ENCODE data around the gene ZMYND8.

Gene ZMYND8

GRCh38 chr20:47347661-47348435 is 8.7 kb downstream of the ZMYND8 start:
- TF ChIP-seq, protein P1, sequence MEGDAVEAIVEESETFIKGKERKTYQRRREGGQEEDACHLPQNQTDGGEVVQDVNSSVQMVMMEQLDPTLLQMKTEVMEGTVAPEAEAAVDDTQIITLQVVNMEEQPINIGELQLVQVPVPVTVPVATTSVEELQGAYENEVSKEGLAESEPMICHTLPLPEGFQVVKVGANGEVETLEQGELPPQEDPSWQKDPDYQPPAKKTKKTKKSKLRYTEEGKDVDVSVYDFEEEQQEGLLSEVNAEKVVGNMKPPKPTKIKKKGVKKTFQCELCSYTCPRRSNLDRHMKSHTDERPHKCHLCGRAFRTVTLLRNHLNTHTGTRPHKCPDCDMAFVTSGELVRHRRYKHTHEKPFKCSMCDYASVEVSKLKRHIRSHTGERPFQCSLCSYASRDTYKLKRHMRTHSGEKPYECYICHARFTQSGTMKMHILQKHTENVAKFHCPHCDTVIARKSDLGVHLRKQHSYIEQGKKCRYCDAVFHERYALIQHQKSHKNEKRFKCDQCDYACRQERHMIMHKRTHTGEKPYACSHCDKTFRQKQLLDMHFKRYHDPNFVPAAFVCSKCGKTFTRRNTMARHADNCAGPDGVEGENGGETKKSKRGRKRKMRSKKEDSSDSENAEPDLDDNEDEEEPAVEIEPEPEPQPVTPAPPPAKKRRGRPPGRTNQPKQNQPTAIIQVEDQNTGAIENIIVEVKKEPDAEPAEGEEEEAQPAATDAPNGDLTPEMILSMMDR (conservative IDR thresholded peaks at IDR 0.05; ENCODE audit: control insufficient read depth, insufficient read depth, low read depth, low read length), result no peak
- no peak overlapping the region for H3K4me3 ChIP-seq (ENCODE audit: control insufficient read depth, low read depth, low read length)
- no peak for DNase-seq (ENCODE audit: low read depth)

DNA sequence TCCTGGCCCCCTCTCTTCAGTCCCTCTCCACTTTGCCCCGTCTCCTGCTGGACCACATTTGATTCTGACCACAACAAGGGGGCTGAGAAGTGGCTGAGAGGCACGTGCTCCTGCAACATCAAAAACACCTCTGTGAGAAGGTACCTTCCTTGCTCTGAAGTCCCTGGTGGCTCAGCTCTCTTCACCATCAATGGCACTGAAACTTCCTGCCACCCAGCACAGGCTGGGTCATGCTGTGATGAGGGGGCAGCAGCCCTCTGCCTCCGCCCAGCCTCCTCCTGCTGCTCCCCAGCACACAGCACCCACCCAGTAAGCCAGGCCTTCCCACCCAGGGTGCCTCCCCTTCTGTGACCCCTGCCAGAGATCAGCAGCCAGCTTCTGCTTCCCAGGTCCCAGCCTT is 10.3 kb downstream of the ZMYND8 start:
- TF ChIP-seq, protein P1 (conservative IDR thresholded peaks at IDR 0.05; ENCODE audit: control insufficient read depth, insufficient read depth, low read depth, low read length), result no peak
- DNase-seq (ENCODE audit: low read depth), result no peak
- H3K4me3 ChIP-seq (ENCODE audit: control insufficient read depth, low read depth, low read length), result no peak overlapping the region

DNA sequence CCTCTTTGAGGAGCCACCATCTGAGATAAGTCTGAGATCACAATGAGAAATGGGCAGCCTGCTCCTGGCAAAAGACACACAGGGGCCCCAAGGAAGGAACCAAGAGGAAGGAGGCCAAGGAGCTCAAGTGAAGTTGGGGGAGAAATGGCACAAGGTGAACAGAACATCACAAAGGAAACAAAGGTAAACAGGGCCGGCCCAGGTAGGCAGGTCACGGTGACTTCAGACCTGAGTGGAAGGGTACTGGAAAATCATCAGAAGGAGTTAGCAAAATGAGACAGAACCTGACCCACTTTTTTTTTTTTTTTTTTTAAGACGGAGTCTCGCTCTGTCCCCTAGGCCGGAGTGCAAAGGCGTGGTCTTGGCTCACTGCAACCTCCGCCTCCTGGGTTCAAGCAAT is 11.3 kb downstream of the ZMYND8 start:
- no peak for DNase-seq (ENCODE audit: low read depth)
- H3K4me3 ChIP-seq (ENCODE audit: control insufficient read depth, low read depth, low read length), result no peak overlapping the region
- TF ChIP-seq, protein P1 (conservative IDR thresholded peaks at IDR 0.05; ENCODE audit: control insufficient read depth, insufficient read depth, low read depth, low read length), result no peak

DNA sequence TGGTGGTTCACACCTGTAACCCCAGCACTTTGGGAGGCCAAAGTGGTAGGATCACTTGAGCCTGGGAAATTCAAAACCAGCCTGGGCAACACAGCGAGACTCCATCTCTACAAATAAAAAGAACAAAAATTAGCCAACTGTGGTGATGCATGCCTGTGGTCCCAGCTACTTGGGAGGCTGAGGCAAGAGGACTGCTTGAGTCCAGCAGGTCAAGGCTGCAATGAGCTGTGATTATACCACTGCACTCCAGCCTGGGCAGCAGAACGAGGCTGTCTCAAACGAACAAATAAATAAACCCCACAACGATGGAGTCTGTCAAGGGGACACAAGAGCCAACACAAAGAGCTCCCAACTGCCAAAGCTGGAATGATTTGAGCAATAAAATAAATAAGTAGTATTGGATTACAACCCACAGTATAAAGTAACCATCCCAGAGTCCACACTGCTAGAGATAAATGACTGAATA is 13.5 kb downstream of the ZMYND8 start:
- H3K4me3 ChIP-seq (ENCODE audit: control insufficient read depth, low read depth, low read length), result no peak overlapping the region
- no peak for DNase-seq (ENCODE audit: low read depth)
- TF ChIP-seq, protein P1 (conservative IDR thresholded peaks at IDR 0.05; ENCODE audit: control insufficient read depth, insufficient read depth, low read depth, low read length), result no peak

- H3K4me3 ChIP-seq (ENCODE audit: control insufficient read depth, low read depth, low read length), result no peak overlapping the region
- TF ChIP-seq, protein P1 (conservative IDR thresholded peaks at IDR 0.05; ENCODE audit: control insufficient read depth, insufficient read depth, low read depth, low read length), result no peak
- DNase-seq (ENCODE audit: low read depth), result no peak
Observed at GRCh38 chr20:47338131-47338628, 18.3 kb downstream of the ZMYND8 start.

GRCh38 chr20:47337413-47337812 is 19.1 kb downstream of the ZMYND8 start:
- TF ChIP-seq, protein P1 (conservative IDR thresholded peaks at IDR 0.05; ENCODE audit: control insufficient read depth, insufficient read depth, low read depth, low read length), result no peak
- DNase-seq (ENCODE audit: low read depth), result no peak
- no peak overlapping the region for H3K4me3 ChIP-seq (ENCODE audit: control insufficient read depth, low read depth, low read length)
